HepG2 (cell line): ENCODE measurements around the gene CGA. TPM values are rescaled to one million over a fixed set of nuclear protein-coding genes. Genes with fewer than 3 reads are reported as not detected.

Experiments used
- ATAC-seq: fragments of 200-7000 bp; cut with Tn5 transposase; 3 replicates; pipeline ENCODE4 v1.9.1; 2020; ENCODE audit warnings: mild to moderate bottlenecking, moderate library complexity
- BruUV-seq: library from RNA; stranded (reverse); fragments of 400-500 nt; replicated peaks from 2 replicates; lab custom pipeline; 2021; lab: Mats Ljungman, UMichigan
- CTCF ChIA-PET: fragments of 300-600 bp; formaldehyde crosslinking; extraction: SDS; loops from one replicate; lab custom pipeline; 2021; ENCODE audit warnings: low total read pairs, inconsistent platforms, low intra/inter-chr PET ratio; lab: Yijun Ruan, JAX
- POLR2A ChIA-PET: fragments of 350-600 bp; sonication (Branson Sonifier 250); formaldehyde crosslinking; loops from one replicate; lab custom pipeline; 2020; ENCODE audit warnings: antibody characterized with exemption, inconsistent platforms; lab: Yijun Ruan, JAX
- DNase-seq: peaks from one replicate; pipeline ENCODE4 v3.0.0-alpha.2; 2015; ENCODE audit warnings: low spot score
- FAIRE-seq: peaks from 3 replicates; lab custom pipeline; 2011; peaks lifted over from hg19 to GRCh38; lab: Jason Lieb, UNC
- H2AFZ ChIP-seq: one replicate; pipeline ENCODE4 v1.6.1; 2011; ENCODE audit warnings: low read length, inconsistent platforms
- H3K27ac ChIP-seq: fragments of 300-600 bp; 3 replicates; pipeline ENCODE4 v1.8.0; 2011; ENCODE audit warnings: mixed run types, mild to moderate bottlenecking, mixed read lengths, low read length, inconsistent platforms; ENCODE audit not compliant: insufficient read depth; ENCODE audit errors: extremely low read length
- H3K27me3 ChIP-seq, 2 experiments: fragments of 200-600 bp in 1 of 2; 2 replicates in 1 of 2; 3 replicates in 1 of 2; pipeline versions ENCODE4 v1.6.0 to v1.8.0; 2011; ENCODE audit warnings: low read length in 2 of 2, mild to moderate bottlenecking in 2 of 2, moderate library complexity in 2 of 2, inconsistent platforms in 1 of 2; ENCODE audit not compliant: insufficient read depth in 2 of 2, control insufficient read depth in 1 of 2
- H3K36me3 ChIP-seq, 2 experiments: fragments of 200-600 bp in 1 of 2; replicated peaks in 1 of 2; 2 replicates in 1 of 2; 3 replicates in 1 of 2; pipeline versions ENCODE4 v1.5.1 to v1.8.0; 2011; ENCODE audit warnings: low read length in 2 of 2, inconsistent platforms in 1 of 2; ENCODE audit not compliant: insufficient read depth in 2 of 2, control insufficient read depth in 1 of 2
- H3K4me1 ChIP-seq: 2 replicates; pipeline ENCODE4 v1.5.1; 2012; ENCODE audit warnings: low read length, inconsistent platforms; ENCODE audit not compliant: insufficient read depth
- H3K4me2 ChIP-seq: 2 replicates; pipeline ENCODE4 v1.6.0; 2011; ENCODE audit warnings: low read depth, low read length, inconsistent platforms
- H3K4me3 ChIP-seq, 3 experiments: fragments of 200-600 bp in 1 of 3; sonication (generic), shearing (Covaris generic) in 1 of 3; replicated peaks in 1 of 3; 2 replicates each; pipeline ENCODE4 v1.5.1; 2011 to 2016; ENCODE audit warnings: low read length in 3 of 3, inconsistent platforms in 2 of 3, low read depth in 2 of 3, mild to moderate bottlenecking in 2 of 3, control low read depth in 1 of 3, mixed read lengths in 1 of 3; ENCODE audit not compliant: insufficient read depth in 1 of 3
- H3K79me2 ChIP-seq: one replicate; pipeline ENCODE4 v1.6.1; 2011; ENCODE audit warnings: low read length, inconsistent platforms; ENCODE audit not compliant: insufficient read depth
- H3K9ac ChIP-seq: 2 replicates; pipeline ENCODE4 v1.6.0; 2011; ENCODE audit warnings: mild to moderate bottlenecking, low read depth, low read length, inconsistent platforms; ENCODE audit not compliant: insufficient read depth
- H3K9me3 ChIP-seq: 2 replicates; pipeline ENCODE4 v1.5.1; 2012; ENCODE audit warnings: mild to moderate bottlenecking, low read length
- H4K20me1 ChIP-seq: 2 replicates; pipeline ENCODE4 v1.6.0; 2011; ENCODE audit warnings: inconsistent platforms, mild to moderate bottlenecking, low read length, moderate library complexity; ENCODE audit not compliant: insufficient read depth
- SOX13 ChIP-seq, 3 experiments: fragments of 450-650 bp in 1 of 3; sonication (generic) in 1 of 3; formaldehyde crosslinking in 1 of 3; IDR thresholded peaks in 2 of 3; conservative IDR thresholded peaks in 1 of 3; 2 replicates each; pipeline versions ENCODE4 v1.5.0 to v1.6.1; 2016 to 2020; ENCODE audit warnings: antibody characterized with exemption in 1 of 3, mild to moderate bottlenecking in 1 of 3, missing compliant biosample characterization in 1 of 3, missing genetic modification reagents in 1 of 3, moderate library complexity in 1 of 3
- TFAP4 ChIP-seq: sonication (generic); IDR thresholded peaks from 2 replicates; pipeline ENCODE4 v1.6.1; 2016; ENCODE audit warnings: low read depth, borderline replicate concordance
- ZNF275 ChIP-seq: sonication (generic); formaldehyde crosslinking; IDR thresholded peaks from 2 replicates; pipeline ENCODE4 v1.8.0; 2022; ENCODE audit warnings: missing genetic modification reagents, mild to moderate bottlenecking, inconsistent platforms, borderline replicate concordance
- ZNF7 ChIP-seq: IDR thresholded peaks from 2 replicates; pipeline ENCODE4 v1.6.1; 2016; ENCODE audit warnings: missing biosample characterization, missing genetic modification reagents
- ZNF780A ChIP-seq: sonication (generic); formaldehyde crosslinking; IDR thresholded peaks from 2 replicates; pipeline ENCODE4 v1.8.0; 2022; ENCODE audit warnings: mild to moderate bottlenecking, missing genetic modification reagents, moderate library complexity
- WGBS: methylation state at CpG from one replicate; pipeline ENCODE4 v1.1.6; 2017; ENCODE audit warnings: low lambda C conversion rate; 5-methylcytosine and 5-hydroxymethylcytosine counted together
- in situ Hi-C: cut with HindIII; loops from 2 replicates; pipeline ENCODE4 v1.10.0; 2017; ENCODE audit warnings: low pct_unique_long_range_greater_than_20kb; ENCODE audit not compliant: extremely low pct_ligation_motif_present
- intact Hi-C: fragments of 100-400 bp; cut with micrococcal nuclease; formaldehyde crosslinking; loops from one replicate; pipeline ENCODE4 v1.10.0; 2022; ENCODE audit not compliant: unreplicated experiment
- polyA plus RNA-seq, 8 experiments: library from polyadenylated mRNA; depleted of rRNA in 3 of 8; stranded (reverse) in 7 of 8; unstranded in 1 of 8; fragments of >200 nt; fragmentation: Illumina TruSeq in 4 of 8; extraction: Trizol in 4 of 8; gene quantifications; 2 replicates each; pipeline versions ENCODE4 v1.2.1 to v1.2.3, GENCODE V29; 2011 to 2016; ENCODE audit warnings: low read depth in 4 of 8, missing spikeins in 1 of 8, mixed read lengths in 1 of 8; ENCODE audit not compliant: insufficient read depth in 1 of 8
- total RNA-seq, 5 experiments: library from RNA; depleted of rRNA; stranded (reverse); fragments of >200 nt; fragmentation: Illumina TruSeq; extraction: Trizol; gene quantifications; 2 replicates each; pipeline ENCODE4 v1.2.3, GENCODE V29; 2016; ENCODE audit warnings: low read depth in 1 of 5

The CGA gene
- total and polyA plus RNA-seq, 2 of the 13 experiments (the other 11 are each of a cell fraction or from before 2014, with no cell fraction given): 0.09 TPM; not detected in 1

- TF ChIP-seq ZNF275 (CRISPR knock-in tag) (no peak), ZNF780A (CRISPR knock-in tag) (no peak)
- TF ChIP-seq, all 625 proteins: peak for 0
Observed at GRCh38 chr6:87075168-87075567, 19.7 kb downstream of the CGA start (continued).

- POLR2A ChIA-PET: no interaction called here
- Histone ChIP-seq H3K9me3 (no peaks in the 10 kb centered on the region), H4K20me1 (no peaks in the 10 kb centered on the region), H2AFZ (no peak overlapping the region), H3K4me2 (no peak overlapping the region), H3K9ac (no peak overlapping the region), H3K36me3 (no peaks in the 10 kb centered on the region), H3K27ac (no peak overlapping the region), H3K4me3 (no peak overlapping the region), H3K27me3 (no peaks in the 10 kb centered on the region)
- CTCF ChIA-PET: no interaction called here
- 8% methylated on average over 4 of the region's 4 CpGs for WGBS
- intact Hi-C loops (no loop called here), in situ Hi-C loops (no loop called here)
- DNase-seq (no peak), FAIRE-seq (no peak)
- BruUV-seq: no TSS peak
- TF ChIP-seq TFAP4 (peak; percentile 71), ZNF7 (CRISPR knock-in tag) (peak; percentile 93), SOX13 (IDR thresholded peaks at IDR 0.05) (no peak), SOX13 (CRISPR knock-in tag; conservative IDR thresholded peaks at IDR 0.05 in 1 of 2, IDR thresholded peaks at IDR 0.05 in 1 of 2) (no peak)
- TF ChIP-seq, all 625 proteins: peak for 2
- H3K79me2 ChIP-seq: no peaks in the 10 kb centered on the region
- peak; percentile 67 for ATAC-seq
- peaks cover 6% of the 10 kb centered on the region; the same call in 1 of the 2 replicates for H3K4me1 ChIP-seq
Observed at GRCh38 chr6:87074101-87074621, 20.7 kb downstream of the CGA start.
